ENCODE data around the gene MYOF.
"Not testable (repeated sequence)": the region's sequence is repeated elsewhere in the genome, so short reads cannot be mapped to it uniquely, and the experiment has no call there.

The MYOF gene

GRCh38 chr10:93451244-93451947 lies 30.7 kb downstream of the MYOF start:
- Histone ChIP-seq H3K4me1 (ENCODE audit: control insufficient read depth, low read depth, low read length) (peaks cover 3% of the 10 kb centered on the region), H3K36me3 (ENCODE audit: control insufficient read depth, low read depth, low read length) (no peaks in the 10 kb centered on the region), H3K27ac (ENCODE audit: low read length) (no peak overlapping the region), H3K27me3 (ENCODE audit: control insufficient read depth, insufficient read depth, low read length) (no peaks in the 10 kb centered on the region), H3K4me3 (ENCODE audit: low read length) (no peak overlapping the region), H3K9ac (ENCODE audit: low read length) (no peak overlapping the region), H3K9me3 (ENCODE audit: control insufficient read depth, low read depth, low read length) (no peaks in the 10 kb centered on the region)

GRCh38 chr10:93447970-93448369 lies 34.2 kb downstream of the MYOF start:
- Histone ChIP-seq H3K27ac (ENCODE audit: low read length) (no peak overlapping the region), H3K4me1 (ENCODE audit: control insufficient read depth, low read depth, low read length) (peaks cover 16% of the 10 kb centered on the region), H3K27me3 (ENCODE audit: control insufficient read depth, insufficient read depth, low read length) (no peaks in the 10 kb centered on the region), H3K9ac (ENCODE audit: low read length) (no peak overlapping the region), H3K36me3 (ENCODE audit: control insufficient read depth, low read depth, low read length) (no peaks in the 10 kb centered on the region), H3K9me3 (ENCODE audit: control insufficient read depth, low read depth, low read length) (no peaks in the 10 kb centered on the region), H3K4me3 (ENCODE audit: low read length) (no peak overlapping the region)

DNA sequence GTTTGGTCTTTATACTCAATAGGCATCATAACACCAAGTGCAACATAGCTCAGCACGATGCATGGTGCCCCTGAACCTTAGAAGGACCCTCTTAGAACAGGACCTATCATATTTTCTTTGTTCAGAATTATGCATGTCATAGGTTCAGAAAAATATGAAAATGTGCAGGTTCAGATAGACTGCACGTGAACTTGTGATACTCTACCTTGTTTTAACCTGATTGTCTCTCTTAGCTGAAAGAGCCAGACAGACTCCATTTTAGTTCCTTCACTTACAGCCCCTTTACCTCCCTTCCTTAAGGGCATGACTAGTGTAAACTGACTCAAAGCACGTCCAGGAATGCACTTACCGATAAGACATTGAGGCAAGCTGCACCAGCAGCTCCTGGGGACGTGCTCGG lies 35.1 kb downstream of the MYOF start:
- Histone ChIP-seq H3K27me3 (ENCODE audit: control insufficient read depth, insufficient read depth, low read length) (no peaks in the 10 kb centered on the region), H3K9ac (ENCODE audit: low read length) (no peak overlapping the region), H3K4me1 (ENCODE audit: control insufficient read depth, low read depth, low read length) (peaks cover 20% of the 10 kb centered on the region), H3K9me3 (ENCODE audit: control insufficient read depth, low read depth, low read length) (no peaks in the 10 kb centered on the region), H3K4me3 (ENCODE audit: low read length) (no peak overlapping the region), H3K36me3 (ENCODE audit: control insufficient read depth, low read depth, low read length) (no peaks in the 10 kb centered on the region), H3K27ac (ENCODE audit: low read length) (no peak overlapping the region)

GRCh38 chr10:93445978-93446720 lies 36.0 kb downstream of the MYOF start:
- no peaks in the 10 kb centered on the region for H3K36me3 ChIP-seq (ENCODE audit: control insufficient read depth, low read depth, low read length)
- H3K4me3 ChIP-seq (ENCODE audit: low read length) = peak overlapping the region; percentile 16
- no peaks in the 10 kb centered on the region for H3K27me3 ChIP-seq (ENCODE audit: control insufficient read depth, insufficient read depth, low read length)
- peak overlapping the region; percentile 77 for H3K27ac ChIP-seq (ENCODE audit: low read length)
- H3K9me3 ChIP-seq (ENCODE audit: control insufficient read depth, low read depth, low read length) = no peaks in the 10 kb centered on the region
- H3K9ac ChIP-seq (ENCODE audit: low read length) = peak overlapping the region; percentile 56
- peaks cover 21% of the 10 kb centered on the region for H3K4me1 ChIP-seq (ENCODE audit: control insufficient read depth, low read depth, low read length)

GRCh38 chr10:93445097-93445960 lies 36.8 kb downstream of the MYOF start:
- peak overlapping the region; percentile 82 for H3K27ac ChIP-seq (ENCODE audit: low read length)
- H3K27me3 ChIP-seq (ENCODE audit: control insufficient read depth, insufficient read depth, low read length) = no peaks in the 10 kb centered on the region
- H3K36me3 ChIP-seq (ENCODE audit: control insufficient read depth, low read depth, low read length) = no peaks in the 10 kb centered on the region
- peak overlapping the region; percentile 56 for H3K9ac ChIP-seq (ENCODE audit: low read length)
- H3K4me3 ChIP-seq (ENCODE audit: low read length) = no peak overlapping the region
- peaks cover 21% of the 10 kb centered on the region for H3K4me1 ChIP-seq (ENCODE audit: control insufficient read depth, low read depth, low read length)
- no peaks in the 10 kb centered on the region for H3K9me3 ChIP-seq (ENCODE audit: control insufficient read depth, low read depth, low read length)

DNA sequence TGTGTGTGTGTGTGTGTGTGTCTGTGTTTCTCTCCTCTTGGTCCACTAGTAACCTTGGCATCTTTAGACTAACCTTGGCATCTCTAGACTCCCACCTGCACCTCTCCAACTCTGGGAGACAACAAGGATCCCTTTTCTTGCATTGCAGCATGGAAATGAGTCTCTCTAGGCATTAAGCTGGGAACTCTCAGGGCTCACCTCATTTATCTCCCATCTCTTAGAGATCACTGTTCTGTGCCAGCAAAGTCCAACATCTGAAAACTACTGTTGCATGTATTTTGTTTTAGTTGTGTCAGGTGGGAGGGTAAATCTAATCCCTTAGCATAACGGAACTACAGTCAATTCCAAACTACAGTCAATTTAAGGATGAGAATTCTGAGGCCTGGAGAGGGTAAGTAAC lies 38.7 kb downstream of the MYOF start:
- Histone ChIP-seq H3K4me1 (ENCODE audit: control insufficient read depth, low read depth, low read length) (peaks cover 34% of the 10 kb centered on the region), H3K27me3 (ENCODE audit: control insufficient read depth, insufficient read depth, low read length) (no peaks in the 10 kb centered on the region), H3K27ac (ENCODE audit: low read length) (no peak overlapping the region), H3K36me3 (ENCODE audit: control insufficient read depth, low read depth, low read length) (no peaks in the 10 kb centered on the region), H3K9ac (ENCODE audit: low read length) (no peak overlapping the region), H3K4me3 (ENCODE audit: low read length) (no peak overlapping the region), H3K9me3 (ENCODE audit: control insufficient read depth, low read depth, low read length) (no peaks in the 10 kb centered on the region)

- not testable (repeated sequence) for H3K27me3 ChIP-seq (ENCODE audit: control insufficient read depth, insufficient read depth, low read length); H3K9ac ChIP-seq (ENCODE audit: low read length); H3K36me3 ChIP-seq (ENCODE audit: control insufficient read depth, low read depth, low read length); H3K27ac ChIP-seq (ENCODE audit: low read length); H3K4me3 ChIP-seq (ENCODE audit: low read length); H3K9me3 ChIP-seq (ENCODE audit: control insufficient read depth, low read depth, low read length)
- H3K4me1 ChIP-seq (ENCODE audit: control insufficient read depth, low read depth, low read length) = peaks cover 42% of the 10 kb centered on the region
These were observed 39.4 kb downstream of the MYOF start for GRCh38 chr10:93442721-93443120.

GRCh38 chr10:93440591-93441091 lies 41.5 kb downstream of the MYOF start:
- Histone ChIP-seq H3K4me1 (ENCODE audit: control insufficient read depth, low read depth, low read length) (peaks cover 51% of the 10 kb centered on the region), H3K36me3 (ENCODE audit: control insufficient read depth, low read depth, low read length) (no peaks in the 10 kb centered on the region), H3K4me3 (ENCODE audit: low read length) (no peak overlapping the region), H3K9ac (ENCODE audit: low read length) (no peak overlapping the region), H3K27me3 (ENCODE audit: control insufficient read depth, insufficient read depth, low read length) (no peaks in the 10 kb centered on the region), H3K27ac (ENCODE audit: low read length) (no peak overlapping the region), H3K9me3 (ENCODE audit: control insufficient read depth, low read depth, low read length) (no peaks in the 10 kb centered on the region)

- peak overlapping the region; percentile 70 for H3K27ac ChIP-seq (ENCODE audit: low read length)
- H3K9ac ChIP-seq (ENCODE audit: low read length) = peak overlapping the region; percentile 52
- peaks cover 50% of the 10 kb centered on the region for H3K4me1 ChIP-seq (ENCODE audit: control insufficient read depth, low read depth, low read length)
- no peaks in the 10 kb centered on the region for H3K9me3 ChIP-seq (ENCODE audit: control insufficient read depth, low read depth, low read length)
- no peaks in the 10 kb centered on the region for H3K27me3 ChIP-seq (ENCODE audit: control insufficient read depth, insufficient read depth, low read length)
- no peaks in the 10 kb centered on the region for H3K36me3 ChIP-seq (ENCODE audit: control insufficient read depth, low read depth, low read length)
- H3K4me3 ChIP-seq (ENCODE audit: low read length) = peak overlapping the region; percentile 52
These were observed 43.4 kb downstream of the MYOF start for GRCh38 chr10:93438613-93439253.

DNA sequence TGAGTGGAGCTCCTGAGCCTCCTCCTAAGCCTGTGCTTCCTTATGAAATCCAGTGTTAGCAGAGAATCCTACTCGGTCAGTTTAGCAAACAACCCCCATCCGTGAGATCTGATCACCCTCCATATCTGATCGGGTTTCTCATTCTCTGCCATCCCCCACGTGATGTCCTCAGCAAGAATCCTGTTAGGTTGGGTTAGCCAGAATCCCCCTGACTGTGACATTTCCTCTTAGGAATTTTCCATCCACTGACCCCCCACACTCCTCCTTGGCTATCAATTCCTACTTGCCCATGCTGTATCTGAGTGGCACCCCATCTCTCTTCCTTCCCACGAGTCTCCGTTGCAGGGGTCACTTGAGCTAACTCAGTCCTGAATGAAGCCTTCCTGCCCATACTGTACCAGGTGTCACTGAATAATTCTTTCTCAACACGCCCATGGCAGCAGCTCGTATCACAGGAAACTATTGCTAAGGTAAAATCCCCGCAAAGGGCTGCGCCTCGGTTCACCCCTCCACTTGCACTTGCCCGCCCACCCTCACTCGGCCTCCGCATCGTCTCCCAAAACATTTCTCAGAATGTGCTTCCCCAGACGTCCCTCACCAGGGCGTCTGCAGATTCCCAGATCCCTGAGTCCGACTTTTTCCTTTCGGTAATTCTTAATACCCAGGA lies 44.1 kb downstream of the MYOF start:
- peak overlapping the region; percentile 70 for H3K27ac ChIP-seq (ENCODE audit: low read length)
- H3K4me3 ChIP-seq (ENCODE audit: low read length) = peak overlapping the region; percentile 52
- H3K27me3 ChIP-seq (ENCODE audit: control insufficient read depth, insufficient read depth, low read length) = no peaks in the 10 kb centered on the region
- H3K9me3 ChIP-seq (ENCODE audit: control insufficient read depth, low read depth, low read length) = no peaks in the 10 kb centered on the region
- peaks cover 50% of the 10 kb centered on the region for H3K4me1 ChIP-seq (ENCODE audit: control insufficient read depth, low read depth, low read length)
- peak overlapping the region; percentile 52 for H3K9ac ChIP-seq (ENCODE audit: low read length)
- no peaks in the 10 kb centered on the region for H3K36me3 ChIP-seq (ENCODE audit: control insufficient read depth, low read depth, low read length)

Measured in iPS-18a (cell line).